H9 (cell line): ENCODE data around the gene TPM4. TPM values are rescaled to one million over a fixed set of nuclear protein-coding genes. Genes with fewer than 3 reads are reported as not detected.

Experiments
- DNase-seq: peaks from one replicate; pipeline ENCODE4 v3.0.0-alpha.2; 2017
- H2AFZ ChIP-seq: one replicate; pipeline ENCODE4 v1.6.1; 2013; ENCODE audit warnings: mild to moderate bottlenecking, low read length, control low read depth, moderate library complexity
- H2AK5ac ChIP-seq: 2 replicates; pipeline ENCODE4 v1.6.1; 2013; ENCODE audit warnings: low read length, control low read depth, mixed read lengths; ENCODE audit not compliant: insufficient read length
- H2BK120ac ChIP-seq: one replicate; pipeline ENCODE4 v1.6.1; 2013; ENCODE audit warnings: low read depth, mild to moderate bottlenecking, low read length, control low read depth, inconsistent platforms; ENCODE audit not compliant: poor library complexity, severe bottlenecking
- H2BK12ac ChIP-seq: 2 replicates; pipeline ENCODE4 v1.6.1; 2013; ENCODE audit warnings: low read length, control low read depth, mixed read lengths, low read depth; ENCODE audit not compliant: insufficient read length
- H2BK15ac ChIP-seq: 2 replicates; pipeline ENCODE4 v1.6.1; 2013; ENCODE audit warnings: low read depth, low read length, control low read depth
- H2BK20ac ChIP-seq: one replicate; pipeline ENCODE4 v1.6.1; 2013; ENCODE audit warnings: low read depth, mild to moderate bottlenecking, low read length, control low read depth, inconsistent platforms; ENCODE audit not compliant: poor library complexity, severe bottlenecking
- H2BK5ac ChIP-seq: 2 replicates; pipeline ENCODE4 v1.6.1; 2013; ENCODE audit warnings: low read length, control low read depth, mixed read lengths; ENCODE audit not compliant: insufficient read length
- H3K14ac ChIP-seq: 2 replicates; pipeline ENCODE4 v1.6.1; 2013; ENCODE audit warnings: low read length, control low read depth; ENCODE audit not compliant: insufficient read depth
- H3K18ac ChIP-seq: 2 replicates; pipeline ENCODE4 v1.6.1; 2013; ENCODE audit warnings: low read depth, mild to moderate bottlenecking, mixed read lengths, low read length, control low read depth; ENCODE audit not compliant: insufficient read length
- H3K23ac ChIP-seq: 2 replicates; pipeline ENCODE4 v1.6.1; 2013; ENCODE audit warnings: low read length, control low read depth, mixed read lengths, low read depth; ENCODE audit not compliant: insufficient read length
- H3K23me2 ChIP-seq: 2 replicates; pipeline ENCODE4 v1.6.1; 2013; ENCODE audit warnings: low read depth, mild to moderate bottlenecking, mixed read lengths, low read length, control low read depth; ENCODE audit not compliant: insufficient read length, poor library complexity, severe bottlenecking
- H3K27ac ChIP-seq: 2 replicates; pipeline ENCODE4 v1.5.1; 2013; ENCODE audit warnings: low read length, control low read depth, mixed read lengths, low read depth; ENCODE audit not compliant: insufficient read length
- H3K27me3 ChIP-seq: 2 replicates; pipeline ENCODE4 v1.6.1; 2013; ENCODE audit warnings: low read length, control low read depth, inconsistent platforms; ENCODE audit not compliant: insufficient read depth
- H3K4ac ChIP-seq: 2 replicates; pipeline ENCODE4 v1.6.1; 2013; ENCODE audit warnings: low read depth, mild to moderate bottlenecking, control low read depth, inconsistent platforms, low read length, moderate library complexity
- H3K4me1 ChIP-seq: 2 replicates; pipeline ENCODE4 v1.6.1; 2013; ENCODE audit warnings: low read length, control low read depth, inconsistent platforms; ENCODE audit not compliant: insufficient read depth
- H3K4me2 ChIP-seq: 2 replicates; pipeline ENCODE4 v1.6.1; 2013; ENCODE audit warnings: low read length, control low read depth, mixed read lengths; ENCODE audit not compliant: insufficient read length, insufficient read depth
- H3K56ac ChIP-seq: 2 replicates; pipeline ENCODE4 v1.6.1; 2013; ENCODE audit warnings: low read depth, mild to moderate bottlenecking, mixed read lengths, low read length, control low read depth; ENCODE audit not compliant: insufficient read length
- H3K79me1 ChIP-seq: 2 replicates; pipeline ENCODE4 v1.6.1; 2013; ENCODE audit warnings: low read depth, mild to moderate bottlenecking, moderate library complexity, low read length, control low read depth, inconsistent platforms; ENCODE audit not compliant: insufficient read depth, poor library complexity, severe bottlenecking
- H3K79me2 ChIP-seq: 2 replicates; pipeline ENCODE4 v1.6.1; 2013; ENCODE audit warnings: low read length, control low read depth, inconsistent platforms; ENCODE audit not compliant: insufficient read depth
- H3K9ac ChIP-seq: 2 replicates; pipeline ENCODE4 v1.6.1; 2013; ENCODE audit warnings: low read length, control low read depth, mixed read lengths; ENCODE audit not compliant: insufficient read length; ENCODE audit errors: extremely low read depth
- H3K9me3 ChIP-seq: one replicate; pipeline ENCODE4 v1.6.1; 2013; ENCODE audit warnings: low read depth, low read length, inconsistent platforms; ENCODE audit not compliant: control insufficient read depth
- H3T11ph ChIP-seq: one replicate; pipeline ENCODE4 v1.6.1; 2013; ENCODE audit warnings: mild to moderate bottlenecking, low read length, control low read depth, inconsistent platforms
- H4K20me1 ChIP-seq: one replicate; pipeline ENCODE4 v1.6.1; 2013; ENCODE audit not compliant: control insufficient read depth, insufficient read length, insufficient read depth
- H4K5ac ChIP-seq: 2 replicates; pipeline ENCODE4 v1.6.1; 2013; ENCODE audit warnings: low read depth, mild to moderate bottlenecking, mixed read lengths, low read length, control low read depth; ENCODE audit not compliant: insufficient read length
- H4K8ac ChIP-seq: replicated peaks from 2 replicates; pipeline ENCODE4 v1.6.1; 2013; ENCODE audit warnings: low read length, control low read depth, mixed read lengths, low read depth; ENCODE audit not compliant: insufficient read length
- H4K91ac ChIP-seq: 2 replicates; pipeline ENCODE4 v1.6.1; 2013; ENCODE audit warnings: low read depth, mild to moderate bottlenecking, moderate library complexity, mixed read lengths, low read length, control low read depth; ENCODE audit not compliant: insufficient read length
- H3K27ac Mint-ChIP-seq, 3 experiments: 2 replicates in 2 of 3; 3 replicates in 1 of 3; pipeline ENCODE4 v1.8.0; 2020 to 2021; ENCODE audit warnings: mixed read lengths in 3 of 3, mild to moderate bottlenecking in 1 of 3, moderate library complexity in 1 of 3
- H3K27me3 Mint-ChIP-seq: 2 replicates; pipeline ENCODE4 v1.8.0; 2021; ENCODE audit warnings: low read depth, mild to moderate bottlenecking, moderate library complexity, mixed read lengths
- H3K36me3 Mint-ChIP-seq, 3 experiments: 2 replicates in 2 of 3; 3 replicates in 1 of 3; pipeline ENCODE4 v1.8.0; 2020 to 2021; ENCODE audit warnings: low read depth in 3 of 3, mixed read lengths in 3 of 3; ENCODE audit not compliant: insufficient read depth in 1 of 3
- H3K4me1 Mint-ChIP-seq, 2 experiments: 2 replicates each; pipeline ENCODE4 v1.8.0; 2020; ENCODE audit warnings: mixed read lengths in 2 of 2
- H3K4me3 Mint-ChIP-seq, 2 experiments: 2 replicates in 1 of 2; 3 replicates in 1 of 2; pipeline ENCODE4 v1.8.0; 2020 to 2021; ENCODE audit warnings: mild to moderate bottlenecking in 2 of 2, mixed read lengths in 2 of 2, moderate library complexity in 1 of 2
- H3K9me3 Mint-ChIP-seq, 2 experiments: 2 replicates in 1 of 2; 3 replicates in 1 of 2; pipeline ENCODE4 v1.8.0; 2020; ENCODE audit warnings: mild to moderate bottlenecking in 2 of 2, mixed read lengths in 2 of 2, moderate library complexity in 1 of 2
- WGBS: extraction: QIAGEN DNeasy Blood & Tissue Kit; methylation state at CpG from one replicate; pipeline ENCODE4 v1.1.7; 2013; ENCODE audit warnings: missing lambda C conversion rate, low lambda C conversion rate, mixed read lengths; ENCODE audit not compliant: insufficient read length; ENCODE audit errors: extremely low coverage; 5-methylcytosine and 5-hydroxymethylcytosine counted together
- total RNA-seq: library from RNA; stranded (reverse); gene quantifications from 2 replicates; pipeline ENCODE4 v1.2.1, GENCODE V29; 2021
- TF ChIP-seq, protein P1 (sequence below): fragments of 200-600 bp; sonication (generic); conservative IDR thresholded peaks from 3 replicates; pipeline ENCODE4 v1.8.0; 2021; ENCODE audit warnings: antibody characterized with exemption, mild to moderate bottlenecking

The TPM4 gene
- total RNA-seq, 1 experiment from 2014 or later: 431 TPM

DNA sequence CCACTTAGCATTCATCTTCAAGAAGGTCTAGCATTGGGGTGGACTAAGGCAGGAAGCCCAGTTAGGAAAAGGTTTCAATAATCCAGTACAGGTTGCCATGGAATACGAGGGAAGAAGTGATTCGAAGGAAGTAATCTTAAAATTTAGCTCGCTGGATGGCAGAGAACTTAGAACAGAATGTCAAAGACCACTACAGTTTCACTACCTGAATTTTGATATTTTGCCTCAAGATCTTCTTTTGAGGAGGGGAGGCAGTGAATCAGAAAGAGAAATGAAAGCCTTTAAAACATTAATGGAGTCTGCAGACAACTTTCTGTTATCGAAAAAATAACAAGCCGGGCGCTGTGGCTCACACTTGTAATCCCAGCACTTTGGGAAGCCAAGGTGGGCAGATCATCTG lies 28.4 kb downstream of the TPM4 start:
- Histone ChIP-seq H3K4ac (no peak overlapping the region), H2AFZ (no peak overlapping the region), H2BK12ac (no peak overlapping the region), H3K18ac (no peak overlapping the region), H4K20me1 (no peaks in the 10 kb centered on the region), H4K91ac (no peak overlapping the region), H4K5ac (no peak overlapping the region), H3K23me2 (no peaks in the 10 kb centered on the region), H3K4me2 (no peak overlapping the region), H2BK20ac (no peak overlapping the region), H3K14ac (no peak overlapping the region), H4K8ac (no peak overlapping the region), H3K23ac (no peak overlapping the region), H3K9me3 (no peaks in the 10 kb centered on the region), H2BK5ac (no peak overlapping the region), H3K9ac (no peak overlapping the region), H3K79me1 (no peaks in the 10 kb centered on the region), H2BK120ac (no peak overlapping the region), H3K27me3 (no peaks in the 10 kb centered on the region), H3K4me1 (no peaks in the 10 kb centered on the region), H3K56ac (no peak overlapping the region), H2AK5ac (no peak overlapping the region), H3K27ac (no peak overlapping the region), H3K79me2 (no peaks in the 10 kb centered on the region), H3T11ph (no peak overlapping the region), H2BK15ac (no peak overlapping the region)
- WGBS: no CpG with 5 or more reads among the region's 6 CpGs
- H3K9me3 Mint-ChIP-seq: no peaks in the 10 kb centered on the region
- peaks cover 7 to 14% of the 10 kb centered on the region in 2 experiments for H3K4me1 Mint-ChIP-seq
- no peak for DNase-seq
- H3K27me3 Mint-ChIP-seq: no peaks in the 10 kb centered on the region
- H3K4me3 Mint-ChIP-seq: no peak overlapping the region
- H3K27ac Mint-ChIP-seq: peak overlapping the region in 1 of 3 experiments; percentile 20; a peak in 1 of 7 replicates
- H3K36me3 Mint-ChIP-seq: peaks cover 15 to 40% (median 34%) of the 10 kb centered on the region in 3 experiments; a peak in 6 of 7 replicates
- TF ChIP-seq, protein P1, sequence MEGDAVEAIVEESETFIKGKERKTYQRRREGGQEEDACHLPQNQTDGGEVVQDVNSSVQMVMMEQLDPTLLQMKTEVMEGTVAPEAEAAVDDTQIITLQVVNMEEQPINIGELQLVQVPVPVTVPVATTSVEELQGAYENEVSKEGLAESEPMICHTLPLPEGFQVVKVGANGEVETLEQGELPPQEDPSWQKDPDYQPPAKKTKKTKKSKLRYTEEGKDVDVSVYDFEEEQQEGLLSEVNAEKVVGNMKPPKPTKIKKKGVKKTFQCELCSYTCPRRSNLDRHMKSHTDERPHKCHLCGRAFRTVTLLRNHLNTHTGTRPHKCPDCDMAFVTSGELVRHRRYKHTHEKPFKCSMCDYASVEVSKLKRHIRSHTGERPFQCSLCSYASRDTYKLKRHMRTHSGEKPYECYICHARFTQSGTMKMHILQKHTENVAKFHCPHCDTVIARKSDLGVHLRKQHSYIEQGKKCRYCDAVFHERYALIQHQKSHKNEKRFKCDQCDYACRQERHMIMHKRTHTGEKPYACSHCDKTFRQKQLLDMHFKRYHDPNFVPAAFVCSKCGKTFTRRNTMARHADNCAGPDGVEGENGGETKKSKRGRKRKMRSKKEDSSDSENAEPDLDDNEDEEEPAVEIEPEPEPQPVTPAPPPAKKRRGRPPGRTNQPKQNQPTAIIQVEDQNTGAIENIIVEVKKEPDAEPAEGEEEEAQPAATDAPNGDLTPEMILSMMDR: no peak
